ENCODE data around the gene HDAC5.
A peak's percentile ranks its signal among the peaks of the same experiment; 100 is the strongest.
"Not testable (repeated sequence)": the region's sequence is repeated elsewhere in the genome, so short reads cannot be mapped to it uniquely, and the experiment has no call there.

HDAC5 gene

GRCh38 chr17:44121997-44122815 lies 1.2 kb downstream of the HDAC5 start:
- no peak overlapping the region for H2AFZ ChIP-seq (ENCODE audit: low read depth, low read length)
- no peaks in the 10 kb centered on the region for H3K36me3 ChIP-seq (replicated peaks; ENCODE audit: low read depth, low read length)
- H3K27me3 ChIP-seq (ENCODE audit: low read depth, low read length), result peaks cover 4% of the 10 kb centered on the region; the same call in 1 of the 2 replicates
- no peak overlapping the region for H3K27ac ChIP-seq (ENCODE audit: low read length)
- peaks cover 7% of the 10 kb centered on the region for H3K4me1 ChIP-seq (ENCODE audit: low read length)
- H3K4me2 ChIP-seq (ENCODE audit: low read length), result peak overlapping the region; percentile 96
- H3K4me3 ChIP-seq (ENCODE audit: low read length), result peak overlapping the region; percentile 89
- peak overlapping the region; percentile 71 for H3K9ac ChIP-seq (ENCODE audit: low read length)
- TF ChIP-seq CTCF (IDR thresholded peaks at IDR 0.05; ENCODE audit: low read depth, low read length), result no peak
- TF ChIP-seq EZH2phosphoT487 (IDR thresholded peaks at IDR 0.05; ENCODE audit: low read depth), result no peak
- H3K79me2 ChIP-seq (ENCODE audit: low read length), result no peaks in the 10 kb centered on the region
- H3K9me3 ChIP-seq (ENCODE audit: insufficient read depth, low read length), result no peaks in the 10 kb centered on the region
- H4K20me1 ChIP-seq (ENCODE audit: insufficient read depth, low read length), result peaks cover 9% of the 10 kb centered on the region; the same call in 1 of the 2 replicates

DNA sequence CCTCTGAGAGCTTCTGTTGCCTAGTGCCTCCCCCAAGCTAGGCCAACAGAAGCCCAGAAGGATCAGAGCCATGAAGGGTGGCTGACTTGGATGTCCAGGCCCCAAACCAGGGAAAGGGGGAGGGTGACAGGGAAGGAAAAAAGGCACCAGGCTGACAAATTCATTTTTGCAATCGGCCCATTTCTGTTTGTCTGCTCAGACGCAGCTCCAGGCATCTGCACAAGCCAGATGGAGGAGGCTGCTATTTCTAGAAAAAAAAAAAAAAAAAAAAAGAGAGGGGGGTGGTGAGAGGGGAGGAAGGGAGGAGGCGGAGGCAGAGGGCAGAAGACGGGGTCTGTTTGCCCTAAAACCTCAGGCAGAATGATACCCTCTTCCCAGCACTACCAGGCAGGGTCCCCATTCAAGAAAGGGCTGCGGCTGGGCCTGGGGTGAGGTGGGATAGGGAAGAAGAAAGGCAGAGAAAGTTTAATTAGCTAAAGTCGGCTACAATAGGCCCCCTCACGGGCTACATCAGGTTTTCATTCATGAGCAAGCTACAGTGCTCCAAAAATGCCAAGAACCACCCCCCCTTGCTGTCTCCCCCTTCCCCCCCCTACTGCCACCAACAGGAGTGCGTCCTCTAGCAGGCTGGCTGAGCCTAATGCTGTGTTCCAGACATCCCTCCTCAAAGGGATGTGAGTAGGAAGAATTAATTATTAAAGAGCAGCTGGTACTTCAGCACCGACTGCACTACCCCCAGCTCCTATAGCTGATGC lies 2.4 kb downstream of the HDAC5 start:
- Histone ChIP-seq H3K4me3 (ENCODE audit: low read length) (no peak overlapping the region), H3K4me1 (ENCODE audit: low read length) (peaks cover 7% of the 10 kb centered on the region)

GRCh38 chr17:44120281-44120680 lies 3.2 kb downstream of the HDAC5 start:
- not testable (repeated sequence) for H2AFZ ChIP-seq (ENCODE audit: low read depth, low read length); H3K4me1 ChIP-seq (ENCODE audit: low read length); H3K4me2 ChIP-seq (ENCODE audit: low read length); H3K36me3 ChIP-seq (replicated peaks; ENCODE audit: low read depth, low read length); H3K79me2 ChIP-seq (ENCODE audit: low read length); H3K4me3 ChIP-seq (ENCODE audit: low read length); H3K9ac ChIP-seq (ENCODE audit: low read length); H3K27me3 ChIP-seq (ENCODE audit: low read depth, low read length); H3K9me3 ChIP-seq (ENCODE audit: insufficient read depth, low read length); H3K27ac ChIP-seq (ENCODE audit: low read length); H4K20me1 ChIP-seq (ENCODE audit: insufficient read depth, low read length)

More for the DNA sequence above, 2.4 kb downstream of the HDAC5 start:
- H3K9me3 ChIP-seq (ENCODE audit: insufficient read depth, low read length), result no peaks in the 10 kb centered on the region
- H2AFZ ChIP-seq (ENCODE audit: low read depth, low read length), result no peak overlapping the region
- no peak overlapping the region for H3K27ac ChIP-seq (ENCODE audit: low read length)
- no peaks in the 10 kb centered on the region for H3K36me3 ChIP-seq (replicated peaks; ENCODE audit: low read depth, low read length)
- peaks cover 4% of the 10 kb centered on the region; the same call in 1 of the 2 replicates for H3K27me3 ChIP-seq (ENCODE audit: low read depth, low read length)
- TF ChIP-seq EZH2phosphoT487 (IDR thresholded peaks at IDR 0.05; ENCODE audit: low read depth) (no peak), CTCF (IDR thresholded peaks at IDR 0.05; ENCODE audit: low read depth, low read length) (no peak)
- no peaks in the 10 kb centered on the region for H3K79me2 ChIP-seq (ENCODE audit: low read length)
- H3K9ac ChIP-seq (ENCODE audit: low read length), result no peak overlapping the region
- H4K20me1 ChIP-seq (ENCODE audit: insufficient read depth, low read length), result peaks cover 9% of the 10 kb centered on the region; the same call in 1 of the 2 replicates
- no peak overlapping the region for H3K4me2 ChIP-seq (ENCODE audit: low read length)

DNA sequence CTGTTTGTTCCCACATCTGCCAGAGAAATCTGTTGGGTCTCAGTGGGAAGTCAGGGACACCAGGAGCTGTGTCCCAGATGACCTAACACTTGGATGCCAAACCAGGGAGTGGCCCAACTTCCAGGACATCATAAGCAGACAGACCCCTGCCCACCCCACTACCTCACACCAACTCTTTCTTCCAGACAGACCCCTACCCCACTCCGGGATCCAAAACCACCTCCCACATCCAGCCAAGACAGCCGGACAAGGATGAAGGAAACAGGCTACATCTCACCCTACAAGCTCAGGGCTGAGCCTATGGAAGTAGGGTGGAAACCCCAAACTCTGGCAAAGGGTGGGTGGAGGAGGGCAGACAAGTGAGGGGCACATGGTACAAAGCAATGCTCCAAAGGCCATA lies 3.6 kb downstream of the HDAC5 start:
- TF ChIP-seq CTCF (IDR thresholded peaks at IDR 0.05; ENCODE audit: low read depth, low read length), result no peak
- TF ChIP-seq EZH2phosphoT487 (IDR thresholded peaks at IDR 0.05; ENCODE audit: low read depth), result no peak
- H3K4me3 ChIP-seq (ENCODE audit: low read length), result no peak overlapping the region
- H4K20me1 ChIP-seq (ENCODE audit: insufficient read depth, low read length), result peaks cover 9% of the 10 kb centered on the region; the same call in 1 of the 2 replicates
- peaks cover 4% of the 10 kb centered on the region; the same call in 1 of the 2 replicates for H3K27me3 ChIP-seq (ENCODE audit: low read depth, low read length)
- H3K9ac ChIP-seq (ENCODE audit: low read length), result no peak overlapping the region
- no peaks in the 10 kb centered on the region for H3K79me2 ChIP-seq (ENCODE audit: low read length)
- H3K36me3 ChIP-seq (replicated peaks; ENCODE audit: low read depth, low read length), result no peaks in the 10 kb centered on the region
- no peak overlapping the region for H2AFZ ChIP-seq (ENCODE audit: low read depth, low read length)
- H3K27ac ChIP-seq (ENCODE audit: low read length), result no peak overlapping the region
- H3K4me2 ChIP-seq (ENCODE audit: low read length), result no peak overlapping the region
- H3K9me3 ChIP-seq (ENCODE audit: insufficient read depth, low read length), result no peaks in the 10 kb centered on the region
- H3K4me1 ChIP-seq (ENCODE audit: low read length), result peaks cover 7% of the 10 kb centered on the region

Data from OCI-LY3 (cell line).